GM10847 (cell line): Measurements from ENCODE around the gene CHRNB2.
A peak's percentile ranks its signal among the peaks of the same experiment; 100 is the strongest.

Experiments used
- POLR2A ChIP-seq: IDR thresholded peaks from 2 replicates; pipeline ENCODE4 v1.6.1; 2011; ENCODE audit not compliant: insufficient read length; ENCODE audit errors: extremely low read depth

Gene CHRNB2

DNA sequence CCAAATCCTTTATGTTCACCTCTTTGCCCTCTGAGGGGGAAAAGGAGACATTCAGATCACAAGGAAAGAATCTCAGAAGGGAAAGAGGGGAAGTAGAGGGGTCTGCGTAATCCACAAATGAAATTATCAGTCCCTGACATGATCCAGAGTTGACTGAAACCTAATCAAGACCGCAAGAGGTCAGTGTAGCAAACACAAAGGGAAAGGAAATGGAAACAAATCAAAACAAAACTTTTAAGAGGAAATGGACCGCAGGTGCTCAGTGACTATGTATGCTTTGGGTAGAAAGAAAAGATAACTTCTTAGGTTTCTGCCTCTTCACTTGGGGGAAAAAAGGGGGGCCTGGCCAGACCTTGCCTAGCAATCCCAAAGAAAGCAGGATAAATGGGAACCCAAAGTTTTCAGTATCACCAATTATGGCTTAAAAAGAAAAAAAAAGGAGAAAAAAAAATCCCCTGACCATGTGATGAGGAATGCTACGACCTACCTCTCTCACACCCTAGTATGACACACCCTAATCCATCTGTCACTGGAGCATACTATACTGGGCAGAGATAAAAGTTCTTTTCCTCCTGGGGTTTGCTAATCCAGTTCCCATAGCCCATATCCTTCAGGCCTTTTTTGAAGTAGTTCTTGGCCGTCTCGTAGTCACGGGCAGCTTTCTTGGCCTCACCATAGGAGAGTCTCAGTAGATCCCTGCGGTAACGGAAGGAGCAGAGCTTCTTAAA lies 16.9 kb downstream of the CHRNB2 start:
- no peak for TF ChIP-seq POLR2A

DNA sequence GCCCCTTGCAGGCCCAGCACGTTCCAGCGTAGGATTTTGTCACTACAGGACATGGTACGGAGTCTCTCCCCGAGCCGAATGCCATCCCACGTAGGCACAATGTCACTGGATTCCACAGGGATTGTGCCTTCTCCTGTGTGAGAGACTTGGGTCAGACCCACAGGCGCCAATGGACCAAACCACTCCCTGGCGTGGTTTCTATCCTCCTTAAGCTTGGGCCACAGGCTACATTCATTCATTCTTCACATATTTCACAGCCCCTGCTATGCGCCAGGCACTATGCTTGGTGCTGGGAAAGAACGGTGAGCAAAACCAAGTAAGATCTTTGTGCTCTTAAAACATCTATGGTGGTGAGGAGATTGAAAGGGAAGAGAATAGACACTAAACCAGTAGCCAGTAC lies 18.7 kb downstream of the CHRNB2 start:
- no peak for TF ChIP-seq POLR2A

DNA sequence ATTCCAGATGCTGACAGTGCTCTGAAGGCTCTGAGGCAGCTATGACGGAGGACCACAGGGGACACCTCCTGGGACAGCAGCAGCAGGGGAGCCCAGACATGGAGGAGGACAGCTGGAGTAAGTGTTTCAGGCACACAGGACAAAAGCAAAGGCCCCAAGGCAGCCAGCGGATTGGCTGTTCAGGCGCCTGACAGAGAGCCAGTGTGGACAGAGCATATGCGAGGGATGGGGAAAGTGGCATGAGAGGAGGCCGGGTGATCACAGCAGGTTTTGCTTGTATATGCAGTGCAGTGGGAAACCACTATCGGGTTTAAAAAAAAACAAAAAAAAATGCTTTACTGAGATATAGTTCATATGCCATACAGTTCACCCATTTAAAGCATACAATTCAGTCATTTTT lies 19.1 kb downstream of the CHRNB2 start:
- no peak for TF ChIP-seq POLR2A

DNA sequence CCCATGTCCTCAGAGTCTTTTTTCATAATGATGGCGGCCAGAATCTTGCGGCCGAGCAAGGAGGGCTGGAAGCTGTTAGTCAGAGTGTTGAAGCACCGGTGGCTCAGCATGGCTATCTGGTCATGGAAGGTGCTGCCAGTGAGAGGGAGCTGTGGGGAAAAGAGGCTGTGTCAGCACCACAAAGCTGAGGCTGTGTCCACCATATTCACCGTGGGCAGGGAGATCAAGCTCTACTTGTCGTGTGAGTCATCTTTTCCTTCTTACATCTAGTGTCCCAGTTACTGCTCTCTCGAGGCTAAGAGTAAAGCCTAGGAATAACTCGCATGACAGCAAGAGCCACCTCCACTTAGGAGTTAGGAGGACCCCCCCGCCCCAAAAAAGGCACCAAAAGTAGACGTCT lies 22.2 kb downstream of the CHRNB2 start:
- no peak for TF ChIP-seq POLR2A

DNA sequence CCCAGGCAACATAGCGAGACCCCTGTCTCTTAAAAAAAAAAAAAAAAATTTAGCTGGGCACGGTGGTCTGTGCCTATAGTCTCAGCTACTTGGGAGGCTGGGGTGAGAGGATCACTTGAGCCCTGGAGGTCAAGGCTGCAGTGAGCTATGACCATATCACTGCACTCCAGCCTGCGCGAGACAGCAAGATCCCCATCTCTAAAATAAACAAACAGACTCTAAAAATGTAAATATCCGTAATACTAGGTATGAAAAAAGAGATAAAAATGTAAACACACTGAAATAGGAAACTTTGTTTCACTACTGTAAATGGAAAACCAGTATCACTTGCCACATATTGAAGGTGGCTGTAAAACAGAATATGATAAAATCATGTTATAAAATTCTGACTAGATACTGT lies 23.2 kb downstream of the CHRNB2 start:
- TF ChIP-seq POLR2A, result no peak

DNA sequence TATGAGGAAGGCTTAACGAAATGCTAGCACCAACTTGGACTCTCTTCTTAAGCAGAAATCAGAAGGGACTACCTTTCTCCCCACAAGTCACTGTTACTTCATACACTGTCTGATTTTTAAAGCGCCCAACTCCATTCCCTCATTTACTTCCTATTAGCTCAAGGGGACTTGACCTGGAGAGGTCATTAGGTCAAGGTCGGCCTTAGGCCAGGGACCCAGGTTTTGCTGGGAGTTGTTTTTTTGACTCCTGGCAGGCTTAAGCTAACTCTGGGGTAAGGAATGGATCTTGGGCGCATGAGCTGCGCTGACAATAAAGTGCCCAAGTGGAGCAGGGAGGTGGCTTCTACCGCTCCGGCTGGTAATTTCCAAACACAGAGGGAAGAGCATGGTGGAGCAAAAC lies 23.6 kb downstream of the CHRNB2 start:
- no peak for TF ChIP-seq POLR2A

DNA sequence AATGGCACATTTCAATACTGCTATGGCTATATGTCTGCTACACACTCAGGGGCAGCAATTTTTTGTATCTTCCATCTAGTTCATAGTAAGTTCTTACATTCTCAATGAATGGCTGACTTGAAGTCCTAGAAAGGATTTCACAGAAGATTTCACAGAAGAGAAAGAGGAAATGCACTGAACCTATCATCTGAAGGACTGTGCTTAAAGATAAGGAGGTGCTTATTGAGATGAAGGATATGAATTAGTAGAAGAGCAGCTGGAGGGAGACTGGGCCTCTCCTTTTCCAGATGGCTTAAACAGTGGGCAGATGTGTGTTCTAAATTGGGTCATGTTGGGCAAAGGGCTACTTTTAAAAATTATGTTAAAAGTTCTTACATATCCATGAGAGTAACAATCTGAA lies 25.8 kb downstream of the CHRNB2 start:
- TF ChIP-seq POLR2A, result no peak

DNA sequence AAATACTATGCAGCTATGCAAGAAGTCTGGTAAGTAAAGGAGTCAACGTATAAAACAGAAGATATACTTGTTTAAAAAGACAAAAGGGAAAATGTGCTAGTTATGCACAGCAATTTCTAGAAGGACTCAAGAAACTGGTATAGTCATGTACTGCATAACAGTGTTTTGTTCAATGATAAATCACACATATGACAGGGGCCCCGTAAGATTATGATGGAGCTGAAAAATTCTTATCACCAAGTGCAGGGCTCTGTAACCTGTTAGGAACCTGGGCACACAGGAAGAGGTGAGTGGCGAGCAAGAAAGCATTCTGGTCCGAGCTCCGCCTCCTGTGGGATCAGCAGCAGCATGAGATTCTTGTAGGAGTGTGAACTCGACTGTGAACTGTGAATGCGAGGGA lies 27.2 kb downstream of the CHRNB2 start:
- TF ChIP-seq POLR2A, result no peak

DNA sequence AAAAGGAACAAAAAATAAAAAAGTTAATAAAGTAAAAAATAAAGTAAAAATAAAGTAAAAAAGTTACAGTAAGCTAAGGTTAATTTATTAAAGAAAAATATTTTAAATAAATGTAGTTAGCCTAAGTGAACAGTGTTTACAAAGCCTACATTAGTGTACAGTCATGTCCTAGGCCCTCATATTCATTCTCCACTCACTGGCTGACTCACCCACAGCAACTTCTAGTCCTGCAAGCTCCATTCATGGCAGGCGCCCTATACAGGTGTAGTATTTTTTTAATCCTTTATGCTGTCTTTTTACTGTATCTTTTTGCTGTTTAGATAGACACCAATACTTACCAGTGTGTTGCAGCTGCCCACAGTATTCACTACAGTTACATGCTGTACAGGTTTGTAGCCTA lies 28.0 kb downstream of the CHRNB2 start:
- TF ChIP-seq POLR2A, result no peak

DNA sequence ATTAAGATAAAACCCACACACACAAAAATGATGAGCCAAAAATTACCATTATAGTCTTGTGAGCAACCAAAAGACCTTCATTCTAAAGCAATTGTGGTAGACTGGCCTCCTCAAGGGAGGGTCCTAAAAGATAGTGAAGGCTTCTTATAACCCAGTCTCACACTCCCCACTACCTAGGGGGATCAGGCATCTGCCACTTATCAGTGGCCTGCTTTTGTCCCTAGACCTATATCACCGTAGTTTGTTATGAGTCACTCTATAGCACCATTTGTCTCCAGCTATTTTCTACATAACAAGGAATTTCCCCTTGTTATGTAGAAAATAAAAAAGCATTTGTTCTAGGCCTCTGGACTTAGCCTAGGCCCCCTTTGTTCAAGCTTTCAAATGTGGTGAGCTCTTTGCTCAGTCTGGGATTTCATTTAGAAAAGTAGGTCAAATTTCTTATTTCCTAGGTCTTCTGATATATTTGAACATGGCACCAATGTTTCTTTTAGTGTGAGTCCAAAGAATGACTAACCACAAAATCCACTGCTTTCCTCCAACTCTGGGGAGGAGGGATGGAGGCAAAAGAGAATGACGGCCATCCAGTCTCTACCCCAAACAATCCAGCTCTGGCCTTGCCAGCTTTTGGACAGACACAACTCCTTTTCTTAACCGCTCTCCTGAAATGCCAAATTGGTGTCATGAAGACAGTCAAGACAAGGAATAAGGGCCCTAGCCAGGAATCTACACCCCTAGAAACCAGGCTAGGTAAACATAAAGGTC lies 31.5 kb downstream of the CHRNB2 start:
- TF ChIP-seq POLR2A, result no peak

DNA sequence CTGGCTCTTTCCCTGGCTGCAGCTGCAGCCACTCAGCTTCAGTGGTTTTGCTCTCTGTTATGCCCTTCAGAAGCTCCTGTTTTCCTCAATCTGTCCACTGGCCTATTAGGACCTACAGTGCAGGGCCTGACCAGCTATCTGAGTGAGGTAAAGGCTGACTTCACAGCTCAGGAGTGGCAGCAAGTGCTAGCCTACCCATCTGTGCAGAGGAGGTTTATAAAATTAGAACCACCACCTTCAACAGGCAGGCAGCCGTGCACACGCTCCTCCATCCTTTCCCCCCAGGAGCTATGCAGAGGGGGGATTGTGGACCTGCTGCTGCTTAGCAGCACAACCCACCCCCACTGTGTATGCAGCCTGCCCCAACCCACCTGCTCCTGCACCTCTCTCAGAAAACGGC lies 32.1 kb downstream of the CHRNB2 start:
- no peak for TF ChIP-seq POLR2A

DNA sequence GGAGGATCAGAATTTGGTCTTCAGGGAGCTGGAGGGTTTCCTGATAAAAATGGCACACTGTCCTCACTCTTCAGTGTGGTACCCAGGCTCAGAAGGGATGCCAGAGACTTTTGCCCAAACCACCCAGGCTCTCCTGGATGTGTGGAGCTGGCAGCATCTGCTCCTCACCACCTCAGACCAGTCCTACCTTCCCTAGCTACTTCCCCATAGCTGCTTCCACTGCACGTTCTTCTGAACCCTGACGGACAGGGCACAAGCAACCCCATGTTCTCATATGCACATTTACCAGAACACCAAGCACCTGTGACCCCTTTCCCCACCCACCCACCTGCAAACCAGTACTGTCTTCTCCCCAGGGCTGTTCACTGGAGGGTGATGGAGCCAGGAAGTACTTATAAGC lies 35.7 kb downstream of the CHRNB2 start:
- TF ChIP-seq POLR2A, result no peak

DNA sequence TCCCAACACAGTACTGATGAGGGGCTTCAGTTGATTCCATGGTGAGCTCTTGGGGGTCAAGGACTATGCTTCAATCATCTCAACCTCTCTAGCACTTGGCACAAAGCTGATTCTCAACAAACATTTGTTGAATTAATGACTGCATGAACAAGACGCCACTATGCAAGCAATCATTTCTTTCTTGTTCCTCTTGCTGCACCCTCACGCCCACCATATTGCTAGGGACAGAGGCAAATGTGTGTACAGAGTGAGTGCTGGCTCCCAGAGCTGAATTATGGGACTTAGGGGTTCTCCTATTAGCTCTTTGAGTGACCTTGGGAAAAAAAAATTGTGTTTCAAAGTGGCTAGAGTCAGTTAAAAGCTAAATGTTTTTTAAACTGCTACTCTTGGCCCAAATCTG lies 38.0 kb downstream of the CHRNB2 start:
- TF ChIP-seq POLR2A, result no peak

DNA sequence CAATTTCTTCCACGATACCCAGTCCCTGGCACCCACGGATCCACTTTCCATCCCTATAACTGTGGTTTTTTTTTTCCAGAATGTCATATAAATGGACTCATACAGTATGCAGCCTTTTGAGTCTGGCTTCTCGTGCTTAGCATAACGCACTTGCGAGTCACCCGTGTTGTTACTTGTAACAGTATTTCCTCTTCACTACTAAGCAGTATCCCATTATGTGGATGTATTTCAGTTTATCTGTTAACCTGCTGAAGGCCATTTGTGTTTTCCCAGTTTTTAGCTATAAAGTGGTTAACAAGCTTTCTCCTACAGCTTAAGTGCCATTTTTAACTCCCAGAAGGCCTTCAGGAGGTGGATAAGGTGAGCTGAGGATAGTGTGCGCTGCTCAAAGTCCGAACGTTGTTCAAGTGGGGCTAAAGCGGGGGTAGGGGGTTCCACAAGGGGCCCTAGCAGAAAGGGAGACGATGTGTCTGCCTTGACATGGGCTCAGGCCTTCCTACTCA lies 39.6 kb downstream of the CHRNB2 start:
- no peak for TF ChIP-seq POLR2A

DNA sequence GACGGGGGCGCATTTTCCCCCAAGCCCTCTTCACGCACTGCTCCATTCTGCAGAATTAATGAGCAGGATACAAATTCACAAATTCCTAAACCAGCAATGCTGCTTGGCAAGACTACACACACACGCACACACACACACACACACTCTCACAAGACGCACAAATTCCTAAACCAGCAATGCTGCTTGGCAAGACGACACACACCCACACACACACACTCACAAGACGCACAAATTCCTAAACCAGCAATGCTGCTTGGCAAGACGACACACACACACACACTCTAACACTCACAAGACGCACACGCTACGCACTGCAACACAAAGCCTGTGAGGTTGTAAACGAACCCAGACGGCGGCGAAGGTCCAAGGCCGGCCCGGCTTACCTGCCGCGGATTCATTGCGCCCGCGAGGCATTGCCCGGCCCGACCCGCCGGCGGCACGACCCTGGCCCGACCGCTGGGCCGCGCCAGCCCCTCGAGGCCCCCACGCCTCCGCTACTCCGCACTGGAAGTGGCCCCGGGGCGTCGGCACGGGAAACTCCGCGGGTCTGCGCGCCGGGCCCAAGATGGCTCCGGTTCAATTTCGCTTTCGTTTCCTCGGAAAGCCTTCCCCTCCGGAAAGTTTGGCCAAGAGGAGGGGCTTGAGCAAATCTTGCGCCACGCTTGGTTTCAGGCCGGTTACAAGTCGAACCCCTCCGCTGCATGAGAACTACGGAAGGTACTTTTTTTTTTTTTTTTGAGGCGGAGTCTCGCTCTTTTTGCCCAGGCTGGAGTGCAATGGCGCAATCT lies 40.2 kb downstream of the CHRNB2 start, which contains the start of gene ADAR:
Gene ADAR (minus strand): TSS at position 578 of the 788 bp plus-strand sequence. CDS start 180 bp downstream, at position 398.
- peak; percentile 65 for TF ChIP-seq POLR2A
